Liver (tissue), 3 donors: ENCODE data around the gene WNK2.

Experiments
- GABPA ChIP-seq, 2 donors: IDR thresholded peaks in 1 of 2; conservative IDR thresholded peaks in 1 of 2; 2 replicates each; pipeline ENCODE4 v1.6.1; 2016; ENCODE audit warnings: antibody characterized with exemption in 2 of 2, mild to moderate bottlenecking in 1 of 2, moderate library complexity in 1 of 2
- TF ChIP-seq, protein P1 (sequence below): fragments of 150-350 bp; IDR thresholded peaks from 2 replicates; pipeline ENCODE4 v1.5.1; 2017; ENCODE audit warnings: improper control_type of control experiment, low read depth, low read length; ENCODE audit not compliant: missing input control
- TF ChIP-seq, protein P2 (sequence below): IDR thresholded peaks from 2 replicates; pipeline ENCODE4 v1.6.1; 2016; ENCODE audit warnings: antibody characterized with exemption
- donor health status: healthy.
- donor health status: healthy.

DNA sequence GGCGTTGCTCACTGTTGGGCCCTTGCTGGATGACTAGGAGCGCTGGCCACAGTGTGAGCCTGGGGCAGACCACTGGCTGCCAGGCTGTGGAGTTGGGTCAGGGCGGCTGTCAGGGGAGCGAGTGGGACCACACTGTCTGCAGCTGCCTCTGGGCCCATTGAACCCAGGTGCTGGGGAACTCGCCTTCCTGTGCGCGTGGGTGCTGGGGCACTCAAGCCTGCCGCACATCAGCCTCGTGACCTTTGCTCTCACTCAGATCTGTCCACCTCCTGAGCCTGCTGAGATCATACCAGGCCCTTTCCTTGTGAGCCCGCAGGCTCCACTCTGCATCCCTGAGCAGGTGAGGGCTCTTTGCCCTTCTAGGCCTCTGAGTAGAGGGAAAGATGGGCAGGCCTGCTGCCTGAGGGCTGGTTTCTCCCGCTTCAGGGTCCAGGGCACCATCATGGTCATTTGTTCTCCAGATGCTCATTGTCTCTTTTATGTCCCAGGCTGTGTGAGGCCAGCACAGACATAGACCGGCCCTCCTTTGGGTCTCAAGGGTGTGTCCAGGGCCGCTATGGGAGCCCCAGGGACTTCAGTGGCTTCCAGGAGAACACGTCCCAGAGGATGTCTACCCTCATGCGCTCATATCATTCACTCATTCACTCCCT lies 26.5 kb downstream of the WNK2 start:
- TF ChIP-seq, protein P1, sequence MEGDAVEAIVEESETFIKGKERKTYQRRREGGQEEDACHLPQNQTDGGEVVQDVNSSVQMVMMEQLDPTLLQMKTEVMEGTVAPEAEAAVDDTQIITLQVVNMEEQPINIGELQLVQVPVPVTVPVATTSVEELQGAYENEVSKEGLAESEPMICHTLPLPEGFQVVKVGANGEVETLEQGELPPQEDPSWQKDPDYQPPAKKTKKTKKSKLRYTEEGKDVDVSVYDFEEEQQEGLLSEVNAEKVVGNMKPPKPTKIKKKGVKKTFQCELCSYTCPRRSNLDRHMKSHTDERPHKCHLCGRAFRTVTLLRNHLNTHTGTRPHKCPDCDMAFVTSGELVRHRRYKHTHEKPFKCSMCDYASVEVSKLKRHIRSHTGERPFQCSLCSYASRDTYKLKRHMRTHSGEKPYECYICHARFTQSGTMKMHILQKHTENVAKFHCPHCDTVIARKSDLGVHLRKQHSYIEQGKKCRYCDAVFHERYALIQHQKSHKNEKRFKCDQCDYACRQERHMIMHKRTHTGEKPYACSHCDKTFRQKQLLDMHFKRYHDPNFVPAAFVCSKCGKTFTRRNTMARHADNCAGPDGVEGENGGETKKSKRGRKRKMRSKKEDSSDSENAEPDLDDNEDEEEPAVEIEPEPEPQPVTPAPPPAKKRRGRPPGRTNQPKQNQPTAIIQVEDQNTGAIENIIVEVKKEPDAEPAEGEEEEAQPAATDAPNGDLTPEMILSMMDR, result no peak
- TF ChIP-seq, protein P2, sequence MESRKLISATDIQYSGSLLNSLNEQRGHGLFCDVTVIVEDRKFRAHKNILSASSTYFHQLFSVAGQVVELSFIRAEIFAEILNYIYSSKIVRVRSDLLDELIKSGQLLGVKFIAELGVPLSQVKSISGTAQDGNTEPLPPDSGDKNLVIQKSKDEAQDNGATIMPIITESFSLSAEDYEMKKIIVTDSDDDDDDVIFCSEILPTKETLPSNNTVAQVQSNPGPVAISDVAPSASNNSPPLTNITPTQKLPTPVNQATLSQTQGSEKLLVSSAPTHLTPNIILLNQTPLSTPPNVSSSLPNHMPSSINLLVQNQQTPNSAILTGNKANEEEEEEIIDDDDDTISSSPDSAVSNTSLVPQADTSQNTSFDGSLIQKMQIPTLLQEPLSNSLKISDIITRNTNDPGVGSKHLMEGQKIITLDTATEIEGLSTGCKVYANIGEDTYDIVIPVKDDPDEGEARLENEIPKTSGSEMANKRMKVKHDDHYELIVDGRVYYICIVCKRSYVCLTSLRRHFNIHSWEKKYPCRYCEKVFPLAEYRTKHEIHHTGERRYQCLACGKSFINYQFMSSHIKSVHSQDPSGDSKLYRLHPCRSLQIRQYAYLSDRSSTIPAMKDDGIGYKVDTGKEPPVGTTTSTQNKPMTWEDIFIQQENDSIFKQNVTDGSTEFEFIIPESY, result no peak
- no peak for TF ChIP-seq GABPA (IDR thresholded peaks at IDR 0.05 in 1 of 2, conservative IDR thresholded peaks at IDR 0.05 in 1 of 2)
